GM21786 (cell line): ENCODE data around the gene NEURL1B.
"Not testable (repeated sequence)": the region's sequence is repeated elsewhere in the genome, so short reads cannot be mapped to it uniquely, and the experiment has no call there.

Experiments
- ATAC-seq: cut with Tn5 transposase; IDR thresholded peaks from one replicate; pipeline ENCODE4 v1.9.1; 2021; ENCODE audit not compliant: unreplicated experiment

Gene NEURL1B

DNA sequence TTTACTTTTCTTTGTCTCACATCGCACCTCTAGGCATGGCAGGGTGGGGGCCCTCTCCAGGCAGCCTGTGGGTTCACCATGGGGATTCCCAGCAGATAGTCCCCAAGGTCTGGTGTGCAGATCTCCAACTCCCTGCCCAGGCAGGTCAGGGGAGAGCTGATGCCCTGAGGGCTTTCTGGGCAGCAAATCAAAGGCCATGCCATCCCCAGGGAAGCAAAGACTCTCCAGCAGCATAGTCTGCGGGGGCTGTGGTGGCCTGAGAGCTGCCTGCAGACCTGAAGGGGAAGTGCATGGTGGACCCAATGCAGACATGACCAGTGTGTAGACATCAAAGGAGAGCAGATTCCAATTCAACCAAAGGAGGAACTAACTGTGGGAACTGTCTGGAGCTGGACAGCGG lies 7.7 kb downstream of the NEURL1B start:
- no peak for ATAC-seq

DNA sequence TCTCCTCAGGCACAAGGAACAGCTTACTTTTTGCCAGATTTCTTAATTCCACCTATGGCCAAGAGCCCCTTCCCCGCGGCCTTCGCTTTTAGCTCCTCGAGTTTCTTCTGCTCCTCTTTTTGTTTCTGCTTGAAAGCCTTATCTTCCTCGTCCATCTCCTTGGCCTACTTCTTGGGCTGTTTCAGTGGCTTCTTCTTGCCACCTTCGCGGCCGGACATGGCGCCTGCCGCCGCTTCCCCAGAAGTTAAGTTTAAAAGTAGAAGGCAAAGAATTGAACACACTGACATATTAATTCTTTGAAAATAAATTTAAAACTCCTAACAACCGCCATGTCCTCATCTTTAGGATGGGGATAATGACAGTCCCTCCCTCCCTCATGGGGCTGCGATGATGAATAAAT lies 15.4 kb downstream of the NEURL1B start:
- not testable (repeated sequence) for ATAC-seq

DNA sequence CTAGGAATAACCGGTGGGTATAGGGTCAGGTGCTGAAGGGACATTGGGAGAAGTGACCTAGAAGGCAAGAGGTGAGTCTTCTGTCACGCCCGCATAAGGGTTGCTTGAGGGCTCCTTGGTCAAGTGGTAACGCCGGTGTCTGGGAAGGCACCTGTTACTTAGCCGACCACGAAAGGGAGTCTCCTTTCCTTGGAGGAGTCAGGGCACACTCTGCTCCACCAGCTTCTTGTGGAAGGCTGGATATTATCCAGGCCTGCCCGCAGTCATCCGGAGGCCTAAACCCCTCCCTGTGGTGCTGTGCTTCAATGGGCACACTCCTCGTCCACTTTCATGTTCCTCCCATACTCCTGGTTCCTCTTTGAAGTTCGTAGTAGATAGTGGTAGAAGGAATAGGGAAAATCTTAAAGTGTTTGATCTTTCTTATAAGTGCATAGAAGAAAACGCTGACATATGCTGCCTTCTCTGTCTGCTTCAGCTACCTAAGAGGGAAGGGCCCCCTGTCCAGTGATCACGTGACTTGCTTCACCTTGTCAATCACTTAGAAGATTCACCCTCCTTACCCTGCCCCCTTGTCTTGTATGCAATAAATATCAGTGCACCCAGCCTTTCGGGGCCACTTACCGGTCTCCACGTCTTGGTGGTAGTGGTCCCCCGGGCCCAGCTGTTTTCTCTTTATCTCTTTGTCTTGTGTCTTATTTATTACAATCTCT lies 16.6 kb downstream of the NEURL1B start:
- not testable (repeated sequence) for ATAC-seq

DNA sequence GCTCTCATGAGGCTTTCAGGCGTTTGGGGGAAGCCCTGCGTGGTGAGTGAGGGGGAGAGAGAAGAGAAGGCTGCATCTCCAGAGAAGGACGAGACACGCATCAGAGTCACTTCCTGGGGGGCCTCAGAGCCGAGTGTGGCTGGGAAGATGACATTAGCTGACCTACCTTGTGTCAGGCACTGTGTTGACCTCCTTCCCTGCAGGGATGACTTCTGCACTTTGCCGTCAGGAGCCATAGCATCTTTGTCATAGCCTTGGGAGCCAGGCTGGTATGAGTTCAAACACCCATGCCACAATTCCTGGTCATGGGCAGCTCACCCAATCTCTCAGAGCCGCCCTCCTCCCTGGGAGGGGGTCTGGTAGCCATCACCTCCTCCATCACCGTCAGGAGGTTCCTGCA lies 17.3 kb downstream of the NEURL1B start:
- ATAC-seq: no peak

DNA sequence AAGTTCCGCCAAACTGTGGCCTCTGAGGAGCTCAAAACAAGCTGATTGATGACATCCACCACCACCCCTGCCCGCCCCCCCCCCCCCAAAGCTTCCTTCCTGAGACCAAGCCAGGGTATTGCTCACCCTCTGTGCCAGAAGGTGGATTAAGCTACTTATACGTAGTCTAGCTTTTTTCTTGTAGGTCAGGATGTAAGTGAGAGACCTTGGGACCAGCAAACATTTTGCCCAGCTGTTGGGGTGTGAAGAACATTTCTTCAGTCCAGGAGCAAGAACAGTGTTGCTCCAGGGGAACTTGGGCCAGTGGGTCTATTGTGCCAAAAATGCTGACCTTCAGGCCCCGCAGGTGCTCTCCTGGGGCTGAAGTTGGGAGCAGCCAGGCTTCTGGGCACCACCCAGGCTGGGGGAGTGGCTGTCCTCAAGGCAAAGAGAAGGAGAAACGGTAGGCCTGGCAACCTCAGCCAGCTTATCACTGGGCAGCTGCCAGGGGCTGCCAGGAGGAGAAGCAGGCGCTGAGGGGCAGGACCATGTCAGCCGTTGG lies 18.0 kb downstream of the NEURL1B start:
- no peak for ATAC-seq

DNA sequence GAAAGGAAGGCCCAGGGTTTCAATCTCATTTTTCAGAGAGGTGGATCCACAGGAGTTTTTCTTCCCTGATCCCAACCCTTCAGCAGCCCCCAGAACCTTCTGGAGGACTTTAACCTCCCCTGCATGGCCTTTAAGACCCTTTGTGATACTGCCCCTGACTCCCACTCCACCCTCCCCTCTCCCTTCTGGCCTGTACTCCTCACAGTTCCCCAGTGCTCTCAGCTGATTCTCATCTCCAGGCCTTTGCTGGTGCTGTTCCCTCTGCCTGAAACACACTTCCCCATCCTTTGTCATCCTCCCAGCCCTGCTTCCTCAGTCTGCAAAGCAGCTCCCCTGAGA lies 18.5 kb downstream of the NEURL1B start:
- ATAC-seq: no peak

- ATAC-seq: no peak
These were observed 19.0 kb downstream of the NEURL1B start for GRCh38 chr5:172659909-172660628.

GRCh38 chr5:172660974-172661373 lies 19.9 kb downstream of the NEURL1B start:
- no peak for ATAC-seq

GRCh38 chr5:172661526-172661925 lies 20.5 kb downstream of the NEURL1B start:
- no peak for ATAC-seq

- no peak for ATAC-seq
These were observed 21.5 kb downstream of the NEURL1B start for GRCh38 chr5:172662596-172662995.

DNA sequence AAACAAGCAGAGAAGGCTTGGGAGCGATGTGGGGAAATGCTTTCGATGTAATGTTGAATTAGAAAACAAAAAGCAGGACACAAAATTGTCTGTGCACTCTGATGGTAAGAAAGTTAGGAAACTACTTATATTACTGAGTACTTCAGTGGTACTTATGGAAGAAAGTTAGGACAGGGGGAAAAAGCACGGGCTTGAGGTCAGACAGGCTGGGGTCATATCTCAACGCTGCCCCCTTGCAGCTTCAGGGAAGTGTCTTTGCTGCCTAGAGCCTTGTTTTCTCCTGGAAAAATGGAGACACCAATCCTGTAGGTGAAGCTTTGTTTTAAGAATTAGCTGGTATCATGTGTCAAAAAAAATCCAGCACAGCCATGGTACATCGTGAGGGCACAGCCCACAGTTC lies 23.0 kb downstream of the NEURL1B start:
- no peak for ATAC-seq

DNA sequence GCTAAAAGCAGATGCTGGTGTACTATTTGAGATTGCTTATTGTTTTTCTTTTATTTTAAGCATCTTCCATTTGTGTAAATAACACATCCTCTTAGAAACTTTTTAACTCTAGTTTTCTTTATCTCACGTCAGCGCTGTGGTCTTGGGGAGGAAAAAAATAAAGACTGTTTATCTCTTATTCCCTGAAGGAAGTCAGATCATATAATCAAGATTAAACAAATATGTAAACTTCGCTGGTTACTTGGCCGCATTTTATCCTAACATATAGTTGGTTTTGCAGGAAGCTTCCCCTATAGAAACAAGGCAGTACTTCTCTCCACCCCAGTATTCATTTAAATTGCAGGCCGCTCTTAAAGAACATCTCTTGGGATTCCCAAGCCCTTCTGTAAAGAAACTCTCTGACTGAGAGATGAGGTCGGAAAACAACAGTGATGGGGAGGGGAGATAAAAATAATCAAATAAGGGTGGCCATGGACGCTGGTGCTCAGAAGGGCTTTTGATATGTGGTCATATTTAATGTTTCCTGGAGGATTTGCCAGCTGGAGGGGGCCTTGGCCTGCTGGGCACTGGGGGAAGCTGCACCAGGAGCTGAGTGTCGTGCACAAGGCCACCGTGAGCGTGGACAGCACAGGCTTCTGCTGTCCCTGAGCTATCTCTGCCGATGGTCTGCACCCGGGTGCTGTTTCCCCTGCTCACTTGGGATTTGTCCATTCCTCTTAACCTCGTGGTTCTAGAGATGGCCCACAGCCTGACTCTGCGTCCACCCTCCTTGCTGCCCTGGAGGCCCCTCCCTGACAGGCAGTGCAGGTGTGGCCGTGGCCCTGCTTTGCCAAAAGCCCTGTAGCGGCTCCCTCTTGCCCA lies 23.8 kb downstream of the NEURL1B start:
- no peak for ATAC-seq

DNA sequence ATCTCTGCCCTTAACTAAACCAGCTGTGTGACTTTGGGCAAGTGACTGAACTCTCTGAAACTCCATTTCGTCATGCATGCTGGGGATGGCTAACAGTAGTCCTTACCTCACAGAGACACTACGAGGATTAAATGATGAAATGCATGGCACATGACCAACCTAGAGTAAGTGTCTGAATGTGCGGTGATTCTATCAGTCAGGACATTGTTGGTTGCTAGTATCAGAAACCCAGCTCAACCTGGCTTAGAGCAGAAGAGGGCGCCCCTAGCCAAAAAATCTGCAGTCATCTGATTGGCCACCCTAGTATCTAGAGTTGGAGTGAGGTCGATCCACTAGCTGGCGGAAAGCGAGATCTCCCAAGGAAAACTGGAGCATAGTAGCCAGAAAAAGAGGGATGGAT lies 25.2 kb downstream of the NEURL1B start:
- ATAC-seq: no peak

DNA sequence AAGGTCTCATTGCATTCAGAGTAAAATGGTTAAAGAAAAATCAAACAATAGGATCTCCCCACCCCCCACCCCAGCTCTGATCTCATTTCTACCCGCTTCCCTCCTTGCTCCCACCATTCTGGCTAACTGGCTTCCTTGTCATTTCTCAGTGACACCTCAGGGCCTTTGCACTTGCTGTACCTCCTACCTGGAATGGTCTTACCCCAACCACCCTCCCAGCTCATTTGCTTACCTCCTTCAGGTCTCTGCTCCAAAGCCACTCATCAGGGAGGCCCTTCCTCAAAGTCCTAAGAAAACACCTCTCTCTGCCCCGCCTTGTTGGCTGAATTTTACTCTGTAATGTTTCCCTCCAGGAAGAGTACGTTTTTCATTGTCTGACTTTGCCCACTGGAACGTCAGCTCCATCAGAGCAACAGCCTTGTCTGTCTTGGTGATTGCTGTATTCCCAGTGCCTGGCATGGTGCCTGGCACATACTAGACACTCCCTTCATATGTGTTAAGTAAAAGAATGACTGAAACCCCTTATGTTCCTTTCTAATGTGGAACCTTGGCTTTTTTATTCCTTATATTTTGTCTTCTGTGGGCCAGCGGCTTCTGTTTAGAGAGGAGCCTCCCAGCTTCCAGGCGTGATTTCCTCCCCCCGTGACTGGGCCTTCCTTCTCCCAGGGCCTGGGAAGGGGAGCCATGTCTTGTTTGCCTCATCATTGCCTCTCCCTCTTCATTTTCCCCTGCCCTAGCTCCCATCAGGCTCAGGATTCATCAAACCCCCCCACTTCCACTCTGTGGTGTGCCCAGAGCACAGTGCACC lies 26.9 kb downstream of the NEURL1B start:
- ATAC-seq: no peak

- ATAC-seq: no peak
These were observed 27.6 kb downstream of the NEURL1B start for GRCh38 chr5:172668594-172669071.

DNA sequence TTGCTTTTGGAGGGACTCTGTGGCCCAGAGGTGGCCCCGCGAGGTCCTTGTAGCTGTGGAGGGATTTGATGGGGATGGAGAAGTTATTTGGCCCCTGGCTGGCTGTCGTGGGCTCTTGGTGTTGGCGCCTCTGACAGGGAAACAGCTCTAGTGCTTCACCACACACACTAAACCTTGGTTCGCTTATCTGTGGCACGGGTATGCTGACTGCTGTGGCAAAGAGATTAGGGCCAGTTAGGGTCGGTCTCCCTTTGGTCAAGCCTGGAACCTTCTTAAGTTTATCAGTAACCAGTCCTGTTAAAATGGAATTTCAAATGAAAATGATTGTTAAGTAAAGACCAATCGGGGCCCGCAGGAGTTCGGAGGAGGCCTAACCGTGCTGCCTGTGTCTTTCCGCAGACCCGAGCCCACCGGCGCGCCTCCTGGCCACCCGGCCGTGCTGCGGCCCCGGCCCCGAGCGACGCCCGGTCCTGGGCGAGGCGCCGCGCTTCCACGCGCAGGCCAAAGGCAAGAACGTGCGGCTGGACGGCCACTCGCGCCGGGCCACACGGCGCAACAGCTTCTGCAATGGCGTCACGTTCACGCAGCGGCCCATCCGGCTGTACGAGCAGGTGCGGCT lies 28.4 kb downstream of the NEURL1B start:
- ATAC-seq: no peak

- ATAC-seq: no peak
These were observed 28.9 kb downstream of the NEURL1B start for GRCh38 chr5:172670005-172670402.

DNA sequence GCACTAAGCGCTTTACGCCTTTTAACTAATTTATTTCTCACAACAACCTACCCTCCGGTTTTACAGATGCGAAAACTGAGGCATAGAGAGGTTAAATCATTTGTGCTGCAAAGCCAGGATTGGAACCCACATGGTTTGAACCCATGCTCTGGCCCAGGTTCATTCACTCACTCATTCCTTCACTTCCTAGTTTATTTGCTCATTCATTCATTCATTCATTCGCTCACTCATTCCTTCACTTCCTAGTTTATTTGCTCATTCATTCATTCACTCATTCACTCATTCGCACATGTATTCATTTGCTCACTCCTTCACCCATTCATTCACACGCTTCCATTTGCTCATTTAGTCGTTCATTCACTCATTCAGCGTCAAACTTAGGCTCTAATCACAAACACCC lies 29.4 kb downstream of the NEURL1B start:
- no peak for ATAC-seq

DNA sequence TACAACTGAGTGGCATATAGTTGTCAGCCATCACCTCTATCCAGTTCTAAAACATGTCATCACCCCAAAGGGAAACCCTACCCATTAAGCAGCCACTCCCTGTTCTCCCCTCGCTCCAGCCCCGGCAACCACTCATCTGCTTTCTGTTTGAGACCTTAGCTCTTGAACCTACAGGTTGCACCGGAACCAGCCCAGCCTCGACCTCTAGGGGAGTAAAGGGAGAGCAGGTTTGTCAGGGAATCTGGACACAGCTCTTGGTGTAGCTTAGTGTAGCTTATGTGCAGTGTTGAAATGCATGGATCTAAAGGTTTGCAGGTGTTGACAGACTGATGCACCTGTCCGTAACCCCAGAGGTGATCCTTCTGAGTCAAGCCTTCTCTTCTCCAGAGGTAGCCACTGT lies 30.0 kb downstream of the NEURL1B start:
- no peak for ATAC-seq

GRCh38 chr5:172672681-172673080 lies 31.6 kb downstream of the NEURL1B start:
- no peak for ATAC-seq
